Tibial nerve (tissue), 4 donors: ENCODE measurements around the gene STAM.

Source experiments
- CTCF ChIP-seq, 5 experiments: fragments of 200-600 bp in 3 of 5; fragments of 450-650 bp in 2 of 5; sonication (generic) in 3 of 5; IDR thresholded peaks; one replicate each; pipeline ENCODE4 v1.5.1; 2016 to 2019; ENCODE audit warnings: antibody characterized with exemption in 5 of 5, mild to moderate bottlenecking in 3 of 5, moderate library complexity in 2 of 5
- EP300 ChIP-seq, 2 donors: sonication (generic); formaldehyde crosslinking; IDR thresholded peaks; one replicate each; pipeline ENCODE4 v1.6.1; 2017; ENCODE audit warnings: antibody characterized with exemption in 2 of 2, mild to moderate bottlenecking in 1 of 2
- POLR2A ChIP-seq, 2 donors: fragments of 450-650 bp; IDR thresholded peaks; one replicate each; pipeline ENCODE4 v1.6.1; 2017; ENCODE audit warnings: antibody characterized with exemption in 2 of 2, mild to moderate bottlenecking in 2 of 2, moderate library complexity in 2 of 2

GRCh38 chr10:17716161-17716560 lies 72.2 kb downstream of the STAM start:
- no peak for TF ChIP-seq POLR2A (IDR thresholded peaks at IDR 0.05)
- TF ChIP-seq CTCF (IDR thresholded peaks at IDR 0.05) = no peak
- no peak for TF ChIP-seq EP300 (IDR thresholded peaks at IDR 0.05)
